HepG2 (cell line): ENCODE results near the gene PLAGL2. TPM values are rescaled to one million over a fixed set of nuclear protein-coding genes. Genes with fewer than 3 reads are reported as not detected.

Experiments used
- ATAC-seq: fragments of 200-7000 bp; cut with Tn5 transposase; 3 replicates; pipeline ENCODE4 v1.9.1; 2020; ENCODE audit warnings: mild to moderate bottlenecking, moderate library complexity
- BruUV-seq: library from RNA; stranded (reverse); fragments of 400-500 nt; replicated peaks from 2 replicates; lab custom pipeline; 2021; lab: Mats Ljungman, UMichigan
- CTCF ChIA-PET: fragments of 300-600 bp; formaldehyde crosslinking; extraction: SDS; loops from one replicate; lab custom pipeline; 2021; ENCODE audit warnings: low total read pairs, inconsistent platforms, low intra/inter-chr PET ratio; lab: Yijun Ruan, JAX
- POLR2A ChIA-PET: fragments of 350-600 bp; sonication (Branson Sonifier 250); formaldehyde crosslinking; loops from one replicate; lab custom pipeline; 2020; ENCODE audit warnings: antibody characterized with exemption, inconsistent platforms; lab: Yijun Ruan, JAX
- DNase-seq: peaks from one replicate; pipeline ENCODE4 v3.0.0-alpha.2; 2015; ENCODE audit warnings: low spot score
- FAIRE-seq: peaks from 3 replicates; lab custom pipeline; 2011; peaks lifted over from hg19 to GRCh38; lab: Jason Lieb, UNC
- H2AFZ ChIP-seq: one replicate; pipeline ENCODE4 v1.6.1; 2011; ENCODE audit warnings: low read length, inconsistent platforms
- H3K27ac ChIP-seq: fragments of 300-600 bp; 3 replicates; pipeline ENCODE4 v1.8.0; 2011; ENCODE audit warnings: mixed run types, mild to moderate bottlenecking, mixed read lengths, low read length, inconsistent platforms; ENCODE audit not compliant: insufficient read depth; ENCODE audit errors: extremely low read length
- H3K27me3 ChIP-seq, 2 experiments: fragments of 200-600 bp in 1 of 2; 2 replicates in 1 of 2; 3 replicates in 1 of 2; pipeline versions ENCODE4 v1.6.0 to v1.8.0; 2011; ENCODE audit warnings: low read length in 2 of 2, mild to moderate bottlenecking in 2 of 2, moderate library complexity in 2 of 2, inconsistent platforms in 1 of 2; ENCODE audit not compliant: insufficient read depth in 2 of 2, control insufficient read depth in 1 of 2
- H3K36me3 ChIP-seq, 2 experiments: fragments of 200-600 bp in 1 of 2; replicated peaks in 1 of 2; 2 replicates in 1 of 2; 3 replicates in 1 of 2; pipeline versions ENCODE4 v1.5.1 to v1.8.0; 2011; ENCODE audit warnings: low read length in 2 of 2, inconsistent platforms in 1 of 2; ENCODE audit not compliant: insufficient read depth in 2 of 2, control insufficient read depth in 1 of 2
- H3K4me1 ChIP-seq: 2 replicates; pipeline ENCODE4 v1.5.1; 2012; ENCODE audit warnings: low read length, inconsistent platforms; ENCODE audit not compliant: insufficient read depth
- H3K4me2 ChIP-seq: 2 replicates; pipeline ENCODE4 v1.6.0; 2011; ENCODE audit warnings: low read depth, low read length, inconsistent platforms
- H3K4me3 ChIP-seq, 3 experiments: fragments of 200-600 bp in 1 of 3; sonication (generic), shearing (Covaris generic) in 1 of 3; replicated peaks in 1 of 3; 2 replicates each; pipeline ENCODE4 v1.5.1; 2011 to 2016; ENCODE audit warnings: low read length in 3 of 3, inconsistent platforms in 2 of 3, low read depth in 2 of 3, mild to moderate bottlenecking in 2 of 3, control low read depth in 1 of 3, mixed read lengths in 1 of 3; ENCODE audit not compliant: insufficient read depth in 1 of 3
- H3K79me2 ChIP-seq: one replicate; pipeline ENCODE4 v1.6.1; 2011; ENCODE audit warnings: low read length, inconsistent platforms; ENCODE audit not compliant: insufficient read depth
- H3K9ac ChIP-seq: 2 replicates; pipeline ENCODE4 v1.6.0; 2011; ENCODE audit warnings: mild to moderate bottlenecking, low read depth, low read length, inconsistent platforms; ENCODE audit not compliant: insufficient read depth
- H3K9me3 ChIP-seq: 2 replicates; pipeline ENCODE4 v1.5.1; 2012; ENCODE audit warnings: mild to moderate bottlenecking, low read length
- H4K20me1 ChIP-seq: 2 replicates; pipeline ENCODE4 v1.6.0; 2011; ENCODE audit warnings: inconsistent platforms, mild to moderate bottlenecking, low read length, moderate library complexity; ENCODE audit not compliant: insufficient read depth
- ATF6 ChIP-seq: sonication (generic); formaldehyde crosslinking; conservative IDR thresholded peaks from 2 replicates; pipeline ENCODE4 v1.4.0; 2020; ENCODE audit warnings: missing genetic modification reagents
- CBX1 ChIP-seq: IDR thresholded peaks from one replicate; pipeline ENCODE4 v1.6.1; 2016; ENCODE audit warnings: antibody characterized with exemption, low read depth
- CREB1 ChIP-seq, 2 experiments: fragments of 450-650 bp in 1 of 2; IDR thresholded peaks; 2 replicates each; pipeline ENCODE4 v1.6.1; 2016 to 2017; ENCODE audit warnings: control low read depth in 1 of 2, mild to moderate bottlenecking in 1 of 2, missing compliant biosample characterization in 1 of 2, missing genetic modification characterization in 1 of 2
- FOXA3 ChIP-seq: IDR thresholded peaks from 2 replicates; pipeline ENCODE4 v1.6.1; 2016; ENCODE audit warnings: missing genetic modification reagents, missing compliant biosample characterization
- GATAD1 ChIP-seq: IDR thresholded peaks from 2 replicates; pipeline ENCODE4 v1.6.1; 2016; ENCODE audit warnings: missing genetic modification reagents, missing compliant biosample characterization
- HNRNPL ChIP-seq: fragments of 200-400 bp; formaldehyde crosslinking; IDR thresholded peaks from 2 replicates; pipeline ENCODE4 v1.6.1; 2017; ENCODE audit warnings: mild to moderate bottlenecking, low read depth, low read length
- JDP2 ChIP-seq: sonication (generic); formaldehyde crosslinking; IDR thresholded peaks from 2 replicates; pipeline ENCODE4 v1.8.1; 2022; ENCODE audit warnings: missing genetic modification reagents, borderline replicate concordance
- MAZ ChIP-seq, 2 experiments: sonication (generic) in 1 of 2; formaldehyde crosslinking in 1 of 2; IDR thresholded peaks; 2 replicates each; pipeline versions ENCODE4 v1.5.0 to v1.6.1; 2012 to 2020; ENCODE audit warnings: low read depth in 2 of 2, mild to moderate bottlenecking in 2 of 2, borderline replicate concordance in 1 of 2, improper control_type of control experiment in 1 of 2, low read length in 1 of 2, missing genetic modification reagents in 1 of 2, moderate library complexity in 1 of 2
- MIER2 ChIP-seq: IDR thresholded peaks from 2 replicates; pipeline ENCODE4 v1.6.1; 2016; ENCODE audit warnings: missing biosample characterization, missing genetic modification reagents
- NCOA1 ChIP-seq: sonication (generic); formaldehyde crosslinking; IDR thresholded peaks from 2 replicates; pipeline ENCODE4 v1.9.0; 2021; ENCODE audit warnings: missing genetic modification reagents
- NPAS2 ChIP-seq: sonication (generic); formaldehyde crosslinking; IDR thresholded peaks from 2 replicates; pipeline ENCODE4 v1.8.0; 2022; ENCODE audit warnings: mild to moderate bottlenecking, missing genetic modification reagents, borderline replicate concordance
- ZFP1 ChIP-seq: IDR thresholded peaks from 2 replicates; pipeline ENCODE4 v1.6.1; 2016
- ZNF564 ChIP-seq: sonication (generic); formaldehyde crosslinking; IDR thresholded peaks from 2 replicates; pipeline ENCODE4 v1.8.1; 2023; ENCODE audit warnings: mild to moderate bottlenecking, missing genetic modification reagents
- ZNF607 ChIP-seq: sonication (generic); formaldehyde crosslinking; IDR thresholded peaks from 2 replicates; pipeline ENCODE4 v1.5.1; 2020; ENCODE audit warnings: missing genetic modification reagents, mild to moderate bottlenecking, borderline replicate concordance
- WGBS: methylation state at CpG from one replicate; pipeline ENCODE4 v1.1.6; 2017; ENCODE audit warnings: low lambda C conversion rate; 5-methylcytosine and 5-hydroxymethylcytosine counted together
- in situ Hi-C: cut with HindIII; loops from 2 replicates; pipeline ENCODE4 v1.10.0; 2017; ENCODE audit warnings: low pct_unique_long_range_greater_than_20kb; ENCODE audit not compliant: extremely low pct_ligation_motif_present
- intact Hi-C: fragments of 100-400 bp; cut with micrococcal nuclease; formaldehyde crosslinking; loops from one replicate; pipeline ENCODE4 v1.10.0; 2022; ENCODE audit not compliant: unreplicated experiment
- polyA plus RNA-seq, 8 experiments: library from polyadenylated mRNA; depleted of rRNA in 3 of 8; stranded (reverse) in 7 of 8; unstranded in 1 of 8; fragments of >200 nt; fragmentation: Illumina TruSeq in 4 of 8; extraction: Trizol in 4 of 8; gene quantifications; 2 replicates each; pipeline versions ENCODE4 v1.2.1 to v1.2.3, GENCODE V29; 2011 to 2016; ENCODE audit warnings: low read depth in 4 of 8, missing spikeins in 1 of 8, mixed read lengths in 1 of 8; ENCODE audit not compliant: insufficient read depth in 1 of 8
- total RNA-seq, 5 experiments: library from RNA; depleted of rRNA; stranded (reverse); fragments of >200 nt; fragmentation: Illumina TruSeq; extraction: Trizol; gene quantifications; 2 replicates each; pipeline ENCODE4 v1.2.3, GENCODE V29; 2016; ENCODE audit warnings: low read depth in 1 of 5
- TF ChIP-seq, protein P1 (sequence below): sonication (generic); formaldehyde crosslinking; IDR thresholded peaks from 2 replicates; pipeline ENCODE4 v1.4.0; 2020; ENCODE audit warnings: missing genetic modification reagents, mild to moderate bottlenecking, borderline replicate concordance
- TF ChIP-seq, protein P2 (sequence below): sonication (generic); formaldehyde crosslinking; IDR thresholded peaks from 2 replicates; pipeline ENCODE4 v1.8.0; 2022; ENCODE audit warnings: low read depth, missing genetic modification reagents
- TF ChIP-seq, protein P3 (sequence below): sonication (generic); formaldehyde crosslinking; IDR thresholded peaks from 2 replicates; pipeline ENCODE4 v1.4.0; 2020; ENCODE audit warnings: mild to moderate bottlenecking, low read depth, missing genetic modification reagents

The PLAGL2 gene
- total and polyA plus RNA-seq, 2 of the 13 experiments (the other 11 are each of a cell fraction or from before 2014, with no cell fraction given), result 15.2 to 15.3 TPM

DNA sequence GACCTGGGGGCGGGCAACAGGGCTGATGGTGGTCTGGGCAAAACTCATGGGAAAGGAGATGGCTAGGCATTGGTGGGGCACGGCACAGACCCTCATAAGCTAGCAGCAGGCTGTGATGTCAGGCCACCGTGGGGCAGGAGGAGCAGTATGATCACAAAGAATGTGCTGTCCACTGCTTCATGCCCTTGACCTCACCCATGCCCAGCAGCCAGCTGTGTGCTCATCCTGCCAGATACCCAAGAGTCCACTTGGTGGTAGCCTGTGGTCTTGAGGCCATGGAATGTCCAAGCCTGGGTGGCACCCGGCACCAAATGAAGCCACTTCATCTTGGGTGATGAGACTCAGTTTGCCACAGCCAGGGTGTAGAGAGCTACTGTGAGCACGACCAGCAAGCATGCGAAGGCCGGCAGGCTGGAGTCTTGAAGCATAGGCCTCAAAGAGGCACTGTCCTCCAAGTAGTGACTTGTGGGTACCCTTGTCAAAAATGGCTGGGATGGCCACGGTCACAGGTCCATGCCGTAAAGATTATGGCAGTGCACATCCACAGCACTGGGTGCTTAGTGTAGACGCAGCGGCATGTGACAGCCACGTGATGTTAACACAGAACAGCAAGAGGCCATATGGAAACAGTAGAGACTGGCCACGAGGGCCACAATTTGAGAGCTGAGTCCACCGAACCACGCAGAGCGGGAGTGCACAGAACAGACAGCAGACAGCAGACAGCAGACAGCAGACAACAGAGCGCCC, 19.0 kb downstream of the PLAGL2 start:
- POLR2A ChIA-PET, result no interaction called here
- H3K27ac ChIP-seq, result no peak overlapping the region
- H3K27me3 ChIP-seq, result no peaks in the 10 kb centered on the region
- no peaks in the 10 kb centered on the region for H3K9me3 ChIP-seq
- peaks cover 2 to 7% of the 10 kb centered on the region in 2 experiments; a peak in 3 of 5 replicates for H3K36me3 ChIP-seq
- no peak overlapping the region for H3K4me3 ChIP-seq
- H3K79me2 ChIP-seq, result no peaks in the 10 kb centered on the region
- ATAC-seq (peak; percentile 25), DNase-seq (no peak), FAIRE-seq (no peak)
- peaks cover 17% of the 10 kb centered on the region for H3K4me1 ChIP-seq
- no peak overlapping the region for H3K4me2 ChIP-seq
- WGBS, result 91% methylated on average over 17 of the region's 17 CpGs
- intact Hi-C loops (no loop called here), in situ Hi-C loops (no loop called here)
- H3K9ac ChIP-seq, result no peak overlapping the region
- no peaks in the 10 kb centered on the region for H4K20me1 ChIP-seq
- no TSS peak for BruUV-seq
- CTCF ChIA-PET, result no interaction called here
- no peak overlapping the region for H2AFZ ChIP-seq
- TF ChIP-seq NCOA1 (no peak), HNRNPL (peak; percentile 77; the same call in 1 of the 2 replicates), ZNF564 (CRISPR knock-in tag) (no peak), MAZ (IDR thresholded peaks at IDR 0.05; ENCODE audit: borderline replicate concordance, low read depth, low read length) (no peak), MAZ (CRISPR knock-in tag; IDR thresholded peaks at IDR 0.05; ENCODE audit: low read depth) (0 out of 2 replicates have a peak, but pooled peaks have one; percentile 30), MIER2 (no peak), CBX1 (no peak), FOXA3 (CRISPR knock-in tag) (no peak), ZFP1 (CRISPR knock-in tag) (no peak), ZNF607 (CRISPR knock-in tag) (no peak), CREB1 (IDR thresholded peaks at IDR 0.05) (no peak), CREB1 (CRISPR knock-in tag; IDR thresholded peaks at IDR 0.05) (no peak), NPAS2 (CRISPR knock-in tag) (no peak), ATF6 (CRISPR knock-in tag) (no peak), JDP2 (CRISPR knock-in tag) (no peak), GATAD1 (CRISPR knock-in tag) (no peak)
- TF ChIP-seq, protein P1, sequence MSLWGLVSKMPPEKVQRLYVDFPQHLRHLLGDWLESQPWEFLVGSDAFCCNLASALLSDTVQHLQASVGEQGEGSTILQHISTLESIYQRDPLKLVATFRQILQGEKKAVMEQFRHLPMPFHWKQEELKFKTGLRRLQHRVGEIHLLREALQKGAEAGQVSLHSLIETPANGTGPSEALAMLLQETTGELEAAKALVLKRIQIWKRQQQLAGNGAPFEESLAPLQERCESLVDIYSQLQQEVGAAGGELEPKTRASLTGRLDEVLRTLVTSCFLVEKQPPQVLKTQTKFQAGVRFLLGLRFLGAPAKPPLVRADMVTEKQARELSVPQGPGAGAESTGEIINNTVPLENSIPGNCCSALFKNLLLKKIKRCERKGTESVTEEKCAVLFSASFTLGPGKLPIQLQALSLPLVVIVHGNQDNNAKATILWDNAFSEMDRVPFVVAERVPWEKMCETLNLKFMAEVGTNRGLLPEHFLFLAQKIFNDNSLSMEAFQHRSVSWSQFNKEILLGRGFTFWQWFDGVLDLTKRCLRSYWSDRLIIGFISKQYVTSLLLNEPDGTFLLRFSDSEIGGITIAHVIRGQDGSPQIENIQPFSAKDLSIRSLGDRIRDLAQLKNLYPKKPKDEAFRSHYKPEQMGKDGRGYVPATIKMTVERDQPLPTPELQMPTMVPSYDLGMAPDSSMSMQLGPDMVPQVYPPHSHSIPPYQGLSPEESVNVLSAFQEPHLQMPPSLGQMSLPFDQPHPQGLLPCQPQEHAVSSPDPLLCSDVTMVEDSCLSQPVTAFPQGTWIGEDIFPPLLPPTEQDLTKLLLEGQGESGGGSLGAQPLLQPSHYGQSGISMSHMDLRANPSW (CRISPR knock-in tag), result no peak
- TF ChIP-seq, protein P2, sequence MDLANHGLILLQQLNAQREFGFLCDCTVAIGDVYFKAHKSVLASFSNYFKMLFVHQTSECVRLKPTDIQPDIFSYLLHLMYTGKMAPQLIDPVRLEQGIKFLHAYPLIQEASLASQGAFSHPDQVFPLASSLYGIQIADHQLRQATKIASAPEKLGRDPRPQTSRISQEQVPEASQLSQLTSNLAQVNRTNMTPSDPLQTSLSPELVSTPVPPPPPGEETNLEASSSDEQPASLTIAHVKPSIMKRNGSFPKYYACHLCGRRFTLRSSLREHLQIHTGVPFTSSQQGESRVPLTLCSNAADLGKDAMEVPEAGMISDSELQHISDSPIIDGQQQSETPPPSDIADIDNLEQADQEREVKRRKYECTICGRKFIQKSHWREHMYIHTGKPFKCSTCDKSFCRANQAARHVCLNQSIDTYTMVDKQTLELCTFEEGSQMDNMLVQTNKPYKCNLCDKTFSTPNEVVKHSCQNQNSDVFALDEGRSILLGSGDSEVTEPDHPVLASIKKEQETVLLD (CRISPR knock-in tag), result no peak
- TF ChIP-seq, protein P3, sequence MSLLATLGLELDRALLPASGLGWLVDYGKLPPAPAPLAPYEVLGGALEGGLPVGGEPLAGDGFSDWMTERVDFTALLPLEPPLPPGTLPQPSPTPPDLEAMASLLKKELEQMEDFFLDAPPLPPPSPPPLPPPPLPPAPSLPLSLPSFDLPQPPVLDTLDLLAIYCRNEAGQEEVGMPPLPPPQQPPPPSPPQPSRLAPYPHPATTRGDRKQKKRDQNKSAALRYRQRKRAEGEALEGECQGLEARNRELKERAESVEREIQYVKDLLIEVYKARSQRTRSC (CRISPR knock-in tag), result no peak
